COR-L47 (cell line): ENCODE measurements around the gene BFSP1.

Source experiments
- DNase-seq: peaks from one replicate; lab custom pipeline; 2025; lab: John Stamatoyannopoulos, UW

The BFSP1 gene

GRCh38 chr20:17465236-17465635, 65.9 kb downstream of the BFSP1 start:
- no peak for DNase-seq

GRCh38 chr20:17463711-17464110, 67.5 kb downstream of the BFSP1 start:
- DNase-seq = no peak

DNA sequence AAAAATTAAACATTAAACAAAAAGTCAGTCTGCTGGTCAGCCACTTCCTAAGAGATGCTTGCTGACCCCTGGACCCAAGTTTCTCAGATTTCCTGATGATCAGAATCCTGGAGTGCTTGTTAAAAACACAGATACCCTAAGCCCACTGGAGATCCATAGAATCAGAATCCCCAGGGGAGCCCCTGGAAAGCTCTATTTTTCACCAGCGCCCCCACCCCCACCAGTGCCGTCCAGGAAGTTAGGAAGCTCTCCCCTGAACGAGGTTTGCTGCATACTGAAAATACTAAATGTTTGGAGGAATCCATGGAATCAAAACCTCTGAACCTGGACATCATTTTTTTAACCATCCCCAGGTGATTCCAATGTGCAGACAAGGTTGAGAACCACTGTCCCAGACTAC, 69.2 kb downstream of the BFSP1 start:
- no peak for DNase-seq

DNA sequence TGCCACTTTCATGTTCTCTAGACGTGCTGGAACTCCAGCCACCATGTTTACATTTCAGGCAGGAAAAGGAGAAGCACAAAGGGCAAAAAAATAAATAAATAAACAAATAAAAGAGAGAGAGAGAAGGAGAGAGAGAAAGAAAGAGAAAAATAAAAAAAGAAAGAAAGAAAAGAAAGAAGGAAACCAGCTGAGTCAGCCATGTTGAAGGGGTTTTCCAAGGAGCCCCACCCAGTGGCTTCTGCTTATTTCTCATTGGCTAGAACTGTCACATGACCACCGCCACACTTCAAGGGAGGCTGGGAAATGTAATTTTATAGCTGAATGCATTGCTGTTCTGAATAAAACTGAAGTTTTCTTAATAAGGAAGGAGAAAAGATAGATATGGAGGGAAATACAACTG, 71.1 kb downstream of the BFSP1 start:
- DNase-seq = no peak

DNA sequence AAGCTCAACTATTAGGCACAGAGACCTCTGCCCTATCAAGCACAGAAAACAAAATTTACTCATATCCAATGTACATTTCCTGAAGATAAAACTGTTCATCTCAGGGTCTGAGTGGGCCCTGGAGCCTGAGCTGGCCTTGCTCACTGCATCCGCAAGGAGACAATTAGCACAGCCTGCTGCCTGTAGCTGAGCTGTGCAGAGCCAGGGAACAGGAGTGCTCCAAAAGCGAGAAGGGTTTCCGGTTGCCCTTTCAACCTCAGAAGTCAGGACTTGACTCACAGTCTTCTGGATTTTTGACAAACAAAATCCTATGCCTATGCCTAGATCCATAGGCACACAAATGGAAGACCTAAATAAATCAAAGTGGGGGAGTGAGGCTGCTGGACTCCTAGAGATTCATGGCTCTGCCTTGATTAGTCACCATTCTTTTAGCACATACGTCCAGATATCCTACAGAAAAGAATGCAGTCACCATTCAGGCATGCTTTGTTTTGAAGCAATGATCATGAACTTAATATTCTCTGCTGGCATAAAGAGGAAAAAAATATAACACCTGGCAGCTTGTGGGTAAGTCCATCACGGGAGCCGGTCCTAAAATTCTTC, 73.5 kb downstream of the BFSP1 start:
- no peak for DNase-seq

GRCh38 chr20:17457079-17457478, 74.1 kb downstream of the BFSP1 start:
- no peak for DNase-seq

DNA sequence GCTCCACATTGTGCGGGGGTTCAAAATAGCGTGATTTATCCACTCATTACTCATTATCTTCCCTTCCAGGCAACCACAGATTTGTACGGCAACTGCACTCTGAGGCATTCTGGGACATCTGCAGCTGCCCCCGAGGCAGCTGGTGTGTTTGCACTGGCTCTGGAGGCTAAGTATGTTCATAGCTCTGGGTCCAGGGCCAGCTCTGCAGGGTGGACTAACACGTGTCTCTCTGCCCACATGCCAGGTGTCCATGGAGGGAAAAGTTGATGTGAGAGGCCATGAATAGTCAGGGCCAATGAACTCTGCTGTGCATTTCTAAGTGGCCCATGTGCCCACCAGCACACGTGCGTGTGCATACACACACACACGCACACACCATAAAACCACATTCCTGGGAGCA, 74.9 kb downstream of the BFSP1 start:
- no peak for DNase-seq

- no peak for DNase-seq
These were observed 77.6 kb downstream of the BFSP1 start for GRCh38 chr20:17453592-17453991.

DNA sequence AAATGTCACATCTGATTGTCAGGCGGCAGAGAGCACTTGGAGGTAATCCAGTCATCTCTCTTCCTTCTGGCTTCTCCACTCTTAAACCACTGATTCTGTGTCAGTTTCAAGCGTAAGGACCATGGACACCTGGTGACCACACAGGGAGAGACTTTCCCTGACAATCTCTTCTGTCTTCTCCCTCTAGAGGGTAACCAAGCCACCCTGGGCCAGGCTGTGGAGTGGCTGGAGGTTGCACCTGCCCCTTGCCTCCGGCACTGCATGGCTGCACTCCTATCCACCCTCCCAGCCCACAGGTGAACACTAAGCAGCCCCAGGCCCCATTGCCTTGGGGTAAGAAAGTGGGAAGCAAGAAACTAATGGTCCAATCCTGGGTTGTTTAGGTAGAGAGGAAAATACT, 78.7 kb downstream of the BFSP1 start:
- DNase-seq = no peak

DNA sequence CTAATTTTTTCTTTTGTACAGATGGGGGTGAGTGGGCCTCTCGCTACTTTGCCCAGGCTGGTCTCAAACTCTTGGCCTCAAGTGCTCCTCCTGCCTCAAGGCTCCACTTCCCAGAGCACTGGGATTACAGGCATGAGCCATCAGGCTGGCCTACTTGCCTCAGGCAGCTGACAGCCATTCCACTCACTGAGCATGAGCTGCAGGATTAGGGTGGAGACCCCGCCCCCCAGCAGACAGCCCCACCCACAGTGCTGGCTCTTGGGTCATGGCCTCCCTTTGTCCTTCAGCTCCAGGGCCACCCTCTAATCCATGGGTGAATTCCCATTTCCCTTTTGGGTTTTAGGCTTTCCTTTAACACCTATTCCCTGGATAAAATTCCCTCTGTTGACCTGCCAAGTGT, 82.1 kb downstream of the BFSP1 start:
- DNase-seq = no peak

GRCh38 chr20:17448071-17448470, 83.1 kb downstream of the BFSP1 start:
- no peak for DNase-seq

DNA sequence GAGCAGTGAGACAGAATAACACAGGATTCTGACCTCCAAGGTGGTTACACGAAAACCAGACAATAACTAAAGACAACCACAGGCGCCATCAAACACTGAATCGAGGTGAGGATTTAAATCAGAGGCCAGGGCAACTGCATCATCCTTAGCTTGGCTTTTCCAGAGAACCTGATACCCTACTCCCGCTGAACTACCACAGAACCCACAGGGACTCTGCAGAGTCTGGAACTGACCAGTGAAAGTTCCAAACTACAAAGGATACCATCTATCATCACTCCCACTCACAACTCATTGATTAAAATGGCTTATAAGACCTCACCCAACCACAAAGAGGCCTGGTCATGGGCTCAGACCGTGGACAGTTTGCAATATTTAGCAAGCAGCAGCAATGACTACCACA, 85.0 kb downstream of the BFSP1 start:
- no peak for DNase-seq

GRCh38 chr20:17445543-17445942, 85.6 kb downstream of the BFSP1 start:
- DNase-seq = no peak

GRCh38 chr20:17444091-17444490, 87.1 kb downstream of the BFSP1 start:
- no peak for DNase-seq
